HG02678 (cell line): ENCODE measurements around the gene UBE2F.
"Not testable (repeated sequence)": the region's sequence is repeated elsewhere in the genome, so short reads cannot be mapped to it uniquely, and the experiment has no call there.

Experiments
- ATAC-seq: cut with Tn5 transposase; IDR thresholded peaks from one replicate; pipeline ENCODE4 v1.9.1; 2021; ENCODE audit warnings: mild to moderate bottlenecking, moderate library complexity; ENCODE audit not compliant: unreplicated experiment

UBE2F gene

GRCh38 chr2:237977380-237977779 lies 10.6 kb downstream of the UBE2F start:
- no peak for ATAC-seq

DNA sequence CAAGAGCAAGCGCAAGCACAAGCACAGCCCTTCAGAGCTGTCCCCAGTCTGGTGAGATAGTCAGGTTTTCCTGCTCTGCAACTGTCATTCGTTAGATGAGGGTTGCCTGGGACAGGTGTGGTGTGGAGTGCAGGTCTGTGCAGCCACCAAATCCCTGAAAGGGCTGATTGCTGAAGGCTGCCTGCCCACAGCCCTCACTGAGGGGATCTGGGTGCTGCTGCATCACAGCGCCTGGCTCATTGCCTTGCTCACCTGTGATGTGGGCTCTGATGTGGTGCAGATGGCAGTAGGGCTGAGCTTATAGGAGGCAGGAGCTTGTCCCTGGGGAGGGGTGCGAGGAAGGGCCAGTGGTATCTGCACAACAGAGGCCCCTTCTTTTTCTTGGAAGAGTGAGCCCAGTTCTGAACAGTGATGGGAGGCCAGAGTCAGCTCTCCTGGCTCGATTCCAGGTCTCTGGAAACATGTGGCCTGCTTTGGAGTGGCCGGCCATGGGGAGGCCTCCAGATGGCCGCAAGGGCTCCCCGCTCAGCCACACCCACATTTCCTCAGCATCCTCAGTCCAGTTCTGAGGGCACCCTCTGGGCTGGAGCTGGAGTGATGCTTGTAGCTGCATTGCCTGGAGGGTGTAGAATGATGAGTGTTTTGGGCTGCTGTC lies 11.4 kb downstream of the UBE2F start:
- no peak for ATAC-seq

DNA sequence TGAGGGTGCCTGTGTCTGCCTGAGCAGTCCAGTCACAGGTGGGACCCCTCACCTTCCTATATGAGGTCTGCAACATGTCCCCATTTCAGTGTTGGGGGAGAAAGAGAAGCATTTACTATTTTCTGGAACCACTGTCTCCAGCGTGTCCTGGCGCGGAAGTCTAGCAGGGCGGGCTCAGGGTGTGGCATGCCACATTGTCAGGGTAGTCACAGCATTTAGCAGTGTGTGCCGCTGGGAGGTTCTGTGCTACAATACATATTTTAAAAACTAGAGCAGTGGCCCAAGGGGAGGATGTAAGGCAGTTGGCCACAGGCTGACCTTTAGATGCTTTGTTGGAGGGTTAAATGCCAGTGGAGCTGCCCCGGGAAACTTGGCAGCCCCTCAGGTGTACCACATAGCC lies 12.5 kb downstream of the UBE2F start:
- ATAC-seq, result no peak

DNA sequence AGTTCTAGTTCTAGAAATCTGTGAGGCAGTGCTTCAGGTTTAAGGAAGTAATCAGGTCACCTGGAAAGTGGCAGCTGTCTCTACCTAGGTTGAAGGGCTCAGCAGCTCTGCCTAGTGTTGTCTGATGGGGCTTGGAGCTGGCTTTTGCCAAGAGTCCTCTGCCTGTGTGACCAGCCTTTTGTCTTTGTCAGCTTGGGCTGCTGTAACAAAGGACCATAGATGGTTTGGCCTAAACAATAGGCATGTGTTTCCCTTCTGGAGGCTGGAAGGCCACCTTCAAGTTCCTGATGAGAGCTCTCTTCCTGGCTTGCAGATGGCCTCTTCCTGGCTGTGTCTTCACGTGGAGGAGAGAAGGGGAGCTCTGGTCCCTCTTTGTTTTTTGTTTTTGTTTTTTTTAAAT lies 13.3 kb downstream of the UBE2F start:
- ATAC-seq, result no peak

DNA sequence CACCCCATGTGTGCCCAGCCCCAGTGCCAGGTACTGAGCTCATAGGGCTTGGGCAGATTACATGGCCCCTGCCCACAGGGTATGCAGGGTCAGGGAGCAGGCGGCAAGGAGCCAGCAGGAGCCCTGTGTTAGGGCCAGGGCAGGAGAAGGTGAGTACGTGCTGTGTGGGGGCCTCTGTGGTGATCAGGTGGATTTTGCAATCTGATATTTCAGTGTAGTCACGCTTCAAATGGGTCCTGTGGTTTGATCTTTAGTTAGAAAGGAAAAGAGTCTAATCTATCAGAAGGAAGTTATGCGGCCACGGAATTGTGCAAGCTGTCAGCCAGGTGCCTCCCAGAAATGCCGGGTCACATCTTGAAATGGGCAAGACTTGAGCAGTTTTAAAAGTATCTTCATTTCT lies 13.9 kb downstream of the UBE2F start:
- no peak for ATAC-seq

GRCh38 chr2:237981621-237982020 lies 14.8 kb downstream of the UBE2F start:
- not testable (repeated sequence) for ATAC-seq

DNA sequence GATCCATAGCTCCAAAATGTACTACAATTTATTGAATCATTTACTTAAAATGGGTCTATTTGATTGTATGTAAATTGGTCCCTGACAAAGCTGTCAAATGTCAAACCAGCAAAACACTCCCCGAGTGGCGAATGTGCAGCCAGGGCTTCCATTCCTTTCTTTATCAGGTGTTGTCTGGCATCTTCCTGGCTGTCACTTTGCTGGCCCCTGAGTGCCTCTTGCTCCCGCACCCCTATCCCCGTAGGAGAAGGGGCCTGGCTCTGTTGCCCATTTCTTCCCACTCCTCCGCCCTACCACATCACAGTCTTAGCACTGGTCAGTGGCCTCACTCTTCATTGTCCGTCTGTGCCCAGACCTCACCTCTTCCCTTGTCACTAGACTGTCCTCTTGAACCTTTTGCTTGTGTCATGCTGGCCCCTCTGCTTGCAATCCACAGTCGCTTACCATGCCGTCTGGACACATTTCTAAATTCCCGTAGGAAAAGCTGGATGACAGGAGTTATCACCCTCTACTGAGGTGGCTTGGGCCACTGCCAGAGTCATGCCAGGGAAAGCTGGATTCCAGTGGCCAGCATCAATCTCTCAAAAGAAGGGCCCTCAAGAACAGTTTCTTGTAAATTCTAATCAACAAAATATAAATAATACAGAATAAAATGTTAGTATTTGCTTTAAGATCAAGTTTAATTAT lies 15.4 kb downstream of the UBE2F start:
- no peak for ATAC-seq

DNA sequence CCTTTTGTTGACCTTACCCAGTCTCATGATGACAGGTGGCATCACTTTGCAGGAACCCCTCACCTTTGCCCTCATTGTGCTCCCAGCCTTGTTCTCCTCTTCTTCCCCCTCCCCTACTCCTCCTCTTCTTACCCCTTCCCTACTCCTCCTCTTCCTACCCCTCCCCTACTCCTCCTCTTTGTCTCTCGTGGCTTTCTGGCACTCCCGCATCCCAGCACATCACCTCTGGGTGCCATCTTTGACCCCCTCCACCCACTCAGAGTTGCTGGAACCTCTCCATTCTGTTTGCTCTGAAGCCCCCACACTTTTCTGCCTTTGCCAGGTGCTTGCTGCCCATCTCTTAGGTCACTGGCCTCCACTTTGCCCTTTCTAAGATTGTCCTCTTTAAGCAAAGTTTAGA lies 17.1 kb downstream of the UBE2F start:
- ATAC-seq, result no peak

DNA sequence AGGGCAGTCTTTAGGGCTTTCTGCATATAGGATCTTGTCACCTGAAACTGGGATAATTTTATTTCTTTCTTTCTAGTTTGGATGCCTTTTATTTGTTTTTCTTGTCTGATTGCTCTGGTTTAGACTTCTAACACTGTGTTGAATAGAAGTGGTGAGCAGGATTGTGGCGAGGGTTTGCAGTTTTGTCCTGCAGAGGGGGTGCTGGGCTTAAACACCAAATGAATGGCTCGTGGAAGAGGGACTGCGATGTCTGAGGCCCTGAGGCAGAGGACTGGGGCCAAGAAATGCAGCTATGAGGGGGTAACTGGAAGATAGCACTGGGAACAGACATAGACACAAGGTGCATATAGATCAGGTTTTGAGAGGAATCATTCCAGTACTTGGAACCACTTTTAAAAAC lies 20.5 kb downstream of the UBE2F start:
- no peak for ATAC-seq

GRCh38 chr2:237993701-237994100 lies 26.9 kb downstream of the UBE2F start:
- ATAC-seq, result no peak

GRCh38 chr2:237995036-237995435 lies 28.2 kb downstream of the UBE2F start:
- ATAC-seq, result no peak

GRCh38 chr2:237996021-237996593 lies 29.3 kb downstream of the UBE2F start:
- ATAC-seq, result no peak

DNA sequence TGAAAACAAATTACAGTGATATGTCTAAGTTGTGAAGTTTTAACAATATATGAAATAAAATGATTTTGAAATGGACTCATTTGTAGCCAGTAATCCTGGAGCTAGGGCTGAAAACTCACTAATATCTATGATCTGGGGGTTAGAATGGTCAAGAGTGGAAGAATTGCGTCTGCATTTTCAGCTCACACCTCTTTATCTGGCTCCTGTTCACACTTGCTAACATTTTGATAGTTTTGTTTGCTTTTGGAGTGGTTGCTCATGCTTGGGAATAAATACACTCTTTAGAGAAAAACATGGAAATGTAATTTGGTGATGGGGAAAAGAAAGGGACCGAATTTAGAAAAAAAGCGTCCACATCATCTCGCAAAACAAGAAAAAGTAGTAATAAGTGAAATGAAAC lies 30.7 kb downstream of the UBE2F start:
- no peak for ATAC-seq

- ATAC-seq, result peak; percentile 87
Measured at GRCh38 chr2:237998530-237998929, 31.7 kb downstream of the UBE2F start.

DNA sequence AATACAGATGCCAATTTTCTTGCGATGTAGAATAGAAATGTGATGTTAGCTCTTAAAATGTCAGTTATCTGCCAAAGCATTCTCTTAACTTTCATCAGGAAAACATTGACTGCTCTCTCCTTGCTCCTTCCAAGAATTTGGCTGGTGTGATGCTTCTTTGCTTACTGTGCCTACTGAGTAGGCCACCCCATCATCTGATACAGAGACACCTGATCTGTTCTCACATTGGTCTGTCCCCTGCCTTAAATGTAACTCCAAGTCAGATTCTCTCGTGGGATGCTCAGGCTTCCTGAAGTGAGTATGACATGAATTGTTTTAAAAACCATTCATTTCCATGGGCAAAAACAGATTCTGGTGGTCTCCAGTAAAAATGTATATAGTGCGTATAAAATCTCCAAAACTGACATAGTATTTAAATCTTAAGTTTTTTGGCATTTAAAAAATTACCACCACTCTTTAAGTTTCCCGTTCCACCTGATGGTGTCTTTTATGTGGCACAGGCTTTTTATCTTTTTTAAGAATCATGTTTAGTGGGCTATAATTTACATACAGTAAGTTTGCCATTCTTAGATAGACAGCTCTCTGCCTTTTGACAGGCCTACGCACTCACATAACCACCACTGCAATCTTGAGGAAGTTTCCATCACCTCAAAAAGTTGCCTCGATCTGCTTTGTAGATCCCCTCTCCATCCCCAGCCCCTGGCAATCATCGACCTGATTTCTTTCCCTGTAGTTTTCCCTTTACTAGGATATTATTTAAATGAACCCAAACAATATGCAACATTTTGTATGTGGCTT lies 36.6 kb downstream of the UBE2F start:
- ATAC-seq, result no peak

DNA sequence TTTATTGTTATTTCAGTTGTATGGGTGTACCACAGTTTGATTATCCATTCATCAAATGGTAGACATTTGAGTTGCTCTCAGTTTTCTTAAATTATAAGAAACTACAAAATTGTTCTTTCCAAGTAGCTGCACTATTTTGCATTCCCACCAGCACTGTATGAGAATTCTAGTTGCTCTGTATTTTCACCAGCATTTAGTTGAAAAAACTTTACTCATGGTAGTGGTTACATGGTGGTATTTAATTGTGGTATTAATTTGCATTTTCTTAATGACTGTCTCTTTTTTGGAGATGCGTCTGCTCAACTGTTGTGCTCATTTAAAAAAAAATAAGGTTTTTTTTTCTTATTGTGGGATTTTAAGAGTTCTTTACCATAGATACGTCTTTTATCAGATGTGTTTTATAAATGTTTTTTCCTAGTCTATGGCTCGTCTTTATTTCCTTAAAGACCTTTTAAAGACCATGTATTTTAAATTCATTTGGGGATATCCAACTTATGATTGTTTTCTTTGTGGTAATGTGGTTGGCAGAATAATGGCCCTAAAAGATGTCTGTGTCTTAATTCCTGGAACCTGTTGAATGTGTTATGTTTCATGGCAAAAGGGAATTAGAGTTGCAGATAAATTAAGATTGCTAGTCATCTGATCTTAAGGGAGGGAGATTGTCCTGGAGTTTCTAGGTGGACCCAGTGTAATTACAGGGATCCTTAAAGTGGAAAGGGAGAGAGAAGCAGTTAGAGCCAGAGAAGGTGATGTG lies 37.4 kb downstream of the UBE2F start:
- no peak for ATAC-seq

- no peak for ATAC-seq
Measured at GRCh38 chr2:238005528-238005927, 38.7 kb downstream of the UBE2F start.

GRCh38 chr2:238006510-238006909 lies 39.7 kb downstream of the UBE2F start:
- ATAC-seq, result no peak

- no peak for ATAC-seq
Measured at GRCh38 chr2:238007924-238008323, 41.1 kb downstream of the UBE2F start.

GRCh38 chr2:238009563-238009962 lies 42.7 kb downstream of the UBE2F start:
- no peak for ATAC-seq

DNA sequence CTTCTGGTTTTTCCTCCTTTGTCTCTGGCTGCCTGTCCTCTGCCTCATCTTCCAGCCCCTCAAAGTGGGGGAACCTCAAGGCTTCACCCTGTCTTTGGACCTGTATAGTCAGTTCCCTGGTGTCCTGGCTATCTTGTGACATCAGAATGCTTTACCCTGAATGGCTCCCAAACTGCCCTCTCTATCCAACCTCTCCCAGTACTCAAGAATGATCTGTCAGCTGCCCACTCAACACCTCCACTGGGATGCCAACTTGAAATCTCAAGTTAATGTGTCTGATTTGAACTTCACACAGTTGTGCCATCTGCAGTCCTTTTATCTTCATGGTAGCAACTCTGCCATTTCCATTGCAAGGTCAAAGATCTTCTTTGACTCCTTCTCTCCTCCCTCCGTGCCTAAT lies 43.8 kb downstream of the UBE2F start:
- no peak for ATAC-seq
